ENCODE results near the gene INPP4B.

Gene INPP4B

GRCh38 chr4:142142366-142143054 lies 703.6 kb downstream of the INPP4B start:
- Histone ChIP-seq H3K4me1 (ENCODE audit: control insufficient read depth, insufficient read depth, low read length) (no peaks in the 10 kb centered on the region), H3K4me3 (ENCODE audit: low read length) (no peak overlapping the region), H3K9ac (ENCODE audit: low read length) (no peak overlapping the region), H3K36me3 (ENCODE audit: control insufficient read depth, insufficient read depth, low read length) (no peaks in the 10 kb centered on the region), H3K27me3 (ENCODE audit: control insufficient read depth, insufficient read depth, low read length) (no peaks in the 10 kb centered on the region), H3K27ac (ENCODE audit: low read depth, low read length) (no peak overlapping the region)

- Histone ChIP-seq H3K27ac (ENCODE audit: low read depth, low read length) (no peak overlapping the region), H3K27me3 (ENCODE audit: control insufficient read depth, insufficient read depth, low read length) (no peaks in the 10 kb centered on the region), H3K4me1 (ENCODE audit: control insufficient read depth, insufficient read depth, low read length) (no peaks in the 10 kb centered on the region), H3K9ac (ENCODE audit: low read length) (no peak overlapping the region), H3K4me3 (ENCODE audit: low read length) (no peak overlapping the region), H3K36me3 (ENCODE audit: control insufficient read depth, insufficient read depth, low read length) (no peaks in the 10 kb centered on the region)
Observed at GRCh38 chr4:142141224-142141623, 704.9 kb downstream of the INPP4B start.

- H3K36me3 ChIP-seq (ENCODE audit: control insufficient read depth, insufficient read depth, low read length), result no peaks in the 10 kb centered on the region
- H3K9ac ChIP-seq (ENCODE audit: low read length), result no peak overlapping the region
- H3K4me1 ChIP-seq (ENCODE audit: control insufficient read depth, insufficient read depth, low read length), result peaks cover 22% of the 10 kb centered on the region
- no peaks in the 10 kb centered on the region for H3K27me3 ChIP-seq (ENCODE audit: control insufficient read depth, insufficient read depth, low read length)
- no peak overlapping the region for H3K27ac ChIP-seq (ENCODE audit: low read depth, low read length)
- H3K4me3 ChIP-seq (ENCODE audit: low read length), result no peak overlapping the region
Observed at GRCh38 chr4:142130666-142131065, 715.4 kb downstream of the INPP4B start.

- Histone ChIP-seq H3K27me3 (ENCODE audit: control insufficient read depth, insufficient read depth, low read length) (no peaks in the 10 kb centered on the region), H3K9ac (ENCODE audit: low read length) (no peak overlapping the region), H3K27ac (ENCODE audit: low read depth, low read length) (no peak overlapping the region), H3K4me1 (ENCODE audit: control insufficient read depth, insufficient read depth, low read length) (peaks cover 22% of the 10 kb centered on the region), H3K36me3 (ENCODE audit: control insufficient read depth, insufficient read depth, low read length) (no peaks in the 10 kb centered on the region), H3K4me3 (ENCODE audit: low read length) (no peak overlapping the region)
Observed at GRCh38 chr4:142129931-142130330, 716.2 kb downstream of the INPP4B start.

GRCh38 chr4:142129473-142129872 lies 716.6 kb downstream of the INPP4B start:
- Histone ChIP-seq H3K4me3 (ENCODE audit: low read length) (no peak overlapping the region), H3K4me1 (ENCODE audit: control insufficient read depth, insufficient read depth, low read length) (peaks cover 22% of the 10 kb centered on the region), H3K27ac (ENCODE audit: low read depth, low read length) (no peak overlapping the region), H3K27me3 (ENCODE audit: control insufficient read depth, insufficient read depth, low read length) (no peaks in the 10 kb centered on the region), H3K9ac (ENCODE audit: low read length) (no peak overlapping the region), H3K36me3 (ENCODE audit: control insufficient read depth, insufficient read depth, low read length) (no peaks in the 10 kb centered on the region)

GRCh38 chr4:142128529-142128928 lies 717.6 kb downstream of the INPP4B start:
- Histone ChIP-seq H3K4me3 (ENCODE audit: low read length) (no peak overlapping the region), H3K27me3 (ENCODE audit: control insufficient read depth, insufficient read depth, low read length) (no peaks in the 10 kb centered on the region), H3K4me1 (ENCODE audit: control insufficient read depth, insufficient read depth, low read length) (peaks cover 22% of the 10 kb centered on the region), H3K27ac (ENCODE audit: low read depth, low read length) (peak overlapping the region; percentile 15), H3K9ac (ENCODE audit: low read length) (no peak overlapping the region), H3K36me3 (ENCODE audit: control insufficient read depth, insufficient read depth, low read length) (no peaks in the 10 kb centered on the region)

GRCh38 chr4:142126890-142127497 lies 719.1 kb downstream of the INPP4B start:
- no peak overlapping the region for H3K4me3 ChIP-seq (ENCODE audit: low read length)
- no peaks in the 10 kb centered on the region for H3K36me3 ChIP-seq (ENCODE audit: control insufficient read depth, insufficient read depth, low read length)
- H3K27ac ChIP-seq (ENCODE audit: low read depth, low read length), result no peak overlapping the region
- no peaks in the 10 kb centered on the region for H3K27me3 ChIP-seq (ENCODE audit: control insufficient read depth, insufficient read depth, low read length)
- H3K4me1 ChIP-seq (ENCODE audit: control insufficient read depth, insufficient read depth, low read length), result peaks cover 22% of the 10 kb centered on the region
- no peak overlapping the region for H3K9ac ChIP-seq (ENCODE audit: low read length)

- no peak overlapping the region for H3K4me3 ChIP-seq (ENCODE audit: low read length)
- no peak overlapping the region for H3K27ac ChIP-seq (ENCODE audit: low read depth, low read length)
- H3K4me1 ChIP-seq (ENCODE audit: control insufficient read depth, insufficient read depth, low read length), result peaks cover 13% of the 10 kb centered on the region
- H3K9ac ChIP-seq (ENCODE audit: low read length), result no peak overlapping the region
- H3K27me3 ChIP-seq (ENCODE audit: control insufficient read depth, insufficient read depth, low read length), result no peaks in the 10 kb centered on the region
- no peaks in the 10 kb centered on the region for H3K36me3 ChIP-seq (ENCODE audit: control insufficient read depth, insufficient read depth, low read length)
Observed at GRCh38 chr4:142124874-142125273, 721.2 kb downstream of the INPP4B start.

- H3K4me3 ChIP-seq (ENCODE audit: low read length), result no peak overlapping the region
- H3K27ac ChIP-seq (ENCODE audit: low read depth, low read length), result no peak overlapping the region
- no peaks in the 10 kb centered on the region for H3K4me1 ChIP-seq (ENCODE audit: control insufficient read depth, insufficient read depth, low read length)
- no peaks in the 10 kb centered on the region for H3K27me3 ChIP-seq (ENCODE audit: control insufficient read depth, insufficient read depth, low read length)
- no peak overlapping the region for H3K9ac ChIP-seq (ENCODE audit: low read length)
- no peaks in the 10 kb centered on the region for H3K36me3 ChIP-seq (ENCODE audit: control insufficient read depth, insufficient read depth, low read length)
Observed at GRCh38 chr4:142121448-142122350, 724.4 kb downstream of the INPP4B start.

- Histone ChIP-seq H3K4me1 (ENCODE audit: control insufficient read depth, insufficient read depth, low read length) (no peaks in the 10 kb centered on the region), H3K27me3 (ENCODE audit: control insufficient read depth, insufficient read depth, low read length) (no peaks in the 10 kb centered on the region), H3K4me3 (ENCODE audit: low read length) (no peak overlapping the region), H3K27ac (ENCODE audit: low read depth, low read length) (no peak overlapping the region), H3K36me3 (ENCODE audit: control insufficient read depth, insufficient read depth, low read length) (no peaks in the 10 kb centered on the region), H3K9ac (ENCODE audit: low read length) (no peak overlapping the region)
Observed at GRCh38 chr4:142120921-142121320, 725.2 kb downstream of the INPP4B start.

- Histone ChIP-seq H3K4me3 (ENCODE audit: low read length) (no peak overlapping the region), H3K9ac (ENCODE audit: low read length) (no peak overlapping the region), H3K36me3 (ENCODE audit: control insufficient read depth, insufficient read depth, low read length) (no peaks in the 10 kb centered on the region), H3K27ac (ENCODE audit: low read depth, low read length) (no peak overlapping the region), H3K4me1 (ENCODE audit: control insufficient read depth, insufficient read depth, low read length) (no peaks in the 10 kb centered on the region), H3K27me3 (ENCODE audit: control insufficient read depth, insufficient read depth, low read length) (no peaks in the 10 kb centered on the region)
Observed at GRCh38 chr4:142112451-142112850, 733.6 kb downstream of the INPP4B start.

- Histone ChIP-seq H3K27me3 (ENCODE audit: control insufficient read depth, insufficient read depth, low read length) (no peaks in the 10 kb centered on the region), H3K9ac (ENCODE audit: low read length) (no peak overlapping the region), H3K27ac (ENCODE audit: low read depth, low read length) (no peak overlapping the region), H3K4me3 (ENCODE audit: low read length) (no peak overlapping the region), H3K4me1 (ENCODE audit: control insufficient read depth, insufficient read depth, low read length) (no peaks in the 10 kb centered on the region), H3K36me3 (ENCODE audit: control insufficient read depth, insufficient read depth, low read length) (no peaks in the 10 kb centered on the region)
Observed at GRCh38 chr4:142110136-142110535, 736.0 kb downstream of the INPP4B start.
